ENCODE results near the gene RFK. TPM values are rescaled to one million over a fixed set of nuclear protein-coding genes. Genes with fewer than 3 reads are reported as not detected.

The RFK gene
- total and polyA plus RNA-seq, 3 experiments from 2014 or later, result 12.7 to 32.3 (median 13.8) TPM

GRCh38 chr9:76433406-76433805 is 39.2 kb upstream of the RFK start:
- Mint-ChIP-seq H3K36me3 (no peaks in the 10 kb centered on the region), H3K4me1 (no peaks in the 10 kb centered on the region), H3K27me3 (peaks cover 12 to 15% of the 10 kb centered on the region in 2 donors), H3K27ac (no peak overlapping the region), H3K9me3 (no peaks in the 10 kb centered on the region), H3K4me3 (no peak overlapping the region)
- Histone ChIP-seq H3K4me3 (ENCODE audit: low read length) (no peak overlapping the region), H3K4me1 (ENCODE audit: insufficient read depth, low read length) (no peaks in the 10 kb centered on the region), H3K9me3 (ENCODE audit: low read length) (no peaks in the 10 kb centered on the region), H3K27ac (ENCODE audit: low read depth, low read length) (no peak overlapping the region), H3K36me3 (ENCODE audit: insufficient read depth, low read length) (no peaks in the 10 kb centered on the region), H3K27me3 (ENCODE audit: insufficient read depth, low read length, poor library complexity, severe bottlenecking) (no peaks in the 10 kb centered on the region)
- ChIA-PET POLR2A (no interaction called here), CTCF (no interaction called here)
- no peak for DNase-seq

GRCh38 chr9:76431601-76432000 is 37.4 kb upstream of the RFK start:
- Mint-ChIP-seq H3K4me1 (no peaks in the 10 kb centered on the region), H3K4me3 (no peak overlapping the region), H3K27ac (no peak overlapping the region), H3K9me3 (no peaks in the 10 kb centered on the region), H3K36me3 (no peaks in the 10 kb centered on the region), H3K27me3 (peaks cover 8 to 15% of the 10 kb centered on the region in 2 donors)
- H3K4me1 ChIP-seq (ENCODE audit: insufficient read depth, low read length), result no peaks in the 10 kb centered on the region
- H3K4me3 ChIP-seq (ENCODE audit: low read length), result no peak overlapping the region
- DNase-seq, result no peak
- CTCF ChIA-PET, result no interaction called here
- no peaks in the 10 kb centered on the region for H3K27me3 ChIP-seq (ENCODE audit: insufficient read depth, low read length, poor library complexity, severe bottlenecking)
- H3K9me3 ChIP-seq (ENCODE audit: low read length), result no peaks in the 10 kb centered on the region
- no peaks in the 10 kb centered on the region for H3K36me3 ChIP-seq (ENCODE audit: insufficient read depth, low read length)
- POLR2A ChIA-PET, result no interaction called here
- H3K27ac ChIP-seq (ENCODE audit: low read depth, low read length), result no peak overlapping the region

GRCh38 chr9:76426807-76427419 is 32.7 kb upstream of the RFK start:
- DNase-seq, result no peak

GRCh38 chr9:76425677-76426453 is 31.6 kb upstream of the RFK start:
- Histone ChIP-seq H3K4me3 (ENCODE audit: low read length) (no peak overlapping the region), H3K4me1 (ENCODE audit: insufficient read depth, low read length) (no peaks in the 10 kb centered on the region), H3K36me3 (ENCODE audit: insufficient read depth, low read length) (no peaks in the 10 kb centered on the region), H3K9me3 (ENCODE audit: low read length) (no peaks in the 10 kb centered on the region), H3K27me3 (ENCODE audit: insufficient read depth, low read length, poor library complexity, severe bottlenecking) (no peaks in the 10 kb centered on the region), H3K27ac (ENCODE audit: low read depth, low read length) (no peak overlapping the region)
- H3K4me3 Mint-ChIP-seq, result no peak overlapping the region
- H3K36me3 Mint-ChIP-seq, result no peaks in the 10 kb centered on the region
- POLR2A ChIA-PET, result no interaction called here
- no peaks in the 10 kb centered on the region for H3K9me3 Mint-ChIP-seq
- H3K27ac Mint-ChIP-seq, result peak overlapping the region in 1 of 8 donors; percentile 85
- DNase-seq, result no peak
- peaks cover 1 to 13% (median 3%) of the 10 kb centered on the region in 3 donors for H3K4me1 Mint-ChIP-seq
- H3K27me3 Mint-ChIP-seq, result no peaks in the 10 kb centered on the region
- CTCF ChIA-PET, result no interaction called here

More at GRCh38 chr9:76426807-76427419, 32.7 kb upstream of the RFK start:
- Histone ChIP-seq H3K4me1 (ENCODE audit: insufficient read depth, low read length) (no peaks in the 10 kb centered on the region), H3K9me3 (ENCODE audit: low read length) (no peaks in the 10 kb centered on the region), H3K27ac (ENCODE audit: low read depth, low read length) (no peak overlapping the region), H3K4me3 (ENCODE audit: low read length) (no peak overlapping the region), H3K36me3 (ENCODE audit: insufficient read depth, low read length) (no peaks in the 10 kb centered on the region), H3K27me3 (ENCODE audit: insufficient read depth, low read length, poor library complexity, severe bottlenecking) (no peaks in the 10 kb centered on the region)
- POLR2A ChIA-PET, result no interaction called here
- Mint-ChIP-seq H3K27ac (no peak overlapping the region), H3K36me3 (no peaks in the 10 kb centered on the region), H3K9me3 (no peaks in the 10 kb centered on the region), H3K4me3 (no peak overlapping the region), H3K27me3 (no peaks in the 10 kb centered on the region), H3K4me1 (peaks cover 1 to 13% (median 3%) of the 10 kb centered on the region in 3 donors)
- CTCF ChIA-PET, result no interaction called here

- no peak overlapping the region for H3K4me3 ChIP-seq (ENCODE audit: low read length)
- H3K36me3 ChIP-seq (ENCODE audit: insufficient read depth, low read length), result no peaks in the 10 kb centered on the region
- no peak overlapping the region for H3K27ac ChIP-seq (ENCODE audit: low read depth, low read length)
- peak overlapping the region in 2 of 8 donors; percentile 11 to 29 for H3K27ac Mint-ChIP-seq
- H3K36me3 Mint-ChIP-seq, result no peaks in the 10 kb centered on the region
- H3K4me3 Mint-ChIP-seq, result no peak overlapping the region
- H3K27me3 ChIP-seq (ENCODE audit: insufficient read depth, low read length, poor library complexity, severe bottlenecking), result no peaks in the 10 kb centered on the region
- ChIA-PET POLR2A (no interaction called here), CTCF (interaction anchor here (1.2 kb wide), 1 partner anchor 35 kb away, joined by 3 read pairs; no protein-coding TSS in a partner anchor)
- peaks cover 0 to 3% of the 10 kb centered on the region in 2 donors for H3K27me3 Mint-ChIP-seq
- no peaks in the 10 kb centered on the region for H3K9me3 Mint-ChIP-seq
- no peak for DNase-seq
- peaks cover 1 to 13% (median 3%) of the 10 kb centered on the region in 3 donors for H3K4me1 Mint-ChIP-seq
- no peaks in the 10 kb centered on the region for H3K4me1 ChIP-seq (ENCODE audit: insufficient read depth, low read length)
- no peaks in the 10 kb centered on the region for H3K9me3 ChIP-seq (ENCODE audit: low read length)
Observed at GRCh38 chr9:76424491-76424890, 30.3 kb upstream of the RFK start.

GRCh38 chr9:76423216-76424177 is 29.3 kb upstream of the RFK start:
- CTCF ChIA-PET, result interaction anchor here (1.0 to 1.2 kb wide), 2 partner anchors 21 to 35 kb away, joined by 3 read pairs; no protein-coding TSS in a partner anchor
- no peaks in the 10 kb centered on the region for H3K36me3 Mint-ChIP-seq
- Histone ChIP-seq H3K36me3 (ENCODE audit: insufficient read depth, low read length) (no peaks in the 10 kb centered on the region), H3K4me3 (ENCODE audit: low read length) (no peak overlapping the region), H3K27me3 (ENCODE audit: insufficient read depth, low read length, poor library complexity, severe bottlenecking) (no peaks in the 10 kb centered on the region), H3K9me3 (ENCODE audit: low read length) (no peaks in the 10 kb centered on the region), H3K27ac (ENCODE audit: low read depth, low read length) (no peak overlapping the region), H3K4me1 (ENCODE audit: insufficient read depth, low read length) (no peaks in the 10 kb centered on the region)
- no peak for DNase-seq
- peaks cover 0 to 4% of the 10 kb centered on the region in 2 donors for H3K27me3 Mint-ChIP-seq
- peak overlapping the region in 2 of 8 donors; percentile 27 to 29 for H3K27ac Mint-ChIP-seq
- H3K4me1 Mint-ChIP-seq, result peaks cover 1 to 13% (median 3%) of the 10 kb centered on the region in 3 donors
- POLR2A ChIA-PET, result no interaction called here
- H3K4me3 Mint-ChIP-seq, result no peak overlapping the region
- no peaks in the 10 kb centered on the region for H3K9me3 Mint-ChIP-seq

GRCh38 chr9:76419782-76420380 is 25.7 kb upstream of the RFK start:
- H3K4me3 Mint-ChIP-seq, result no peak overlapping the region
- H3K27ac ChIP-seq (ENCODE audit: low read depth, low read length), result no peak overlapping the region
- no peak overlapping the region for H3K4me3 ChIP-seq (ENCODE audit: low read length)
- POLR2A ChIA-PET, result no interaction called here
- peaks cover 1 to 38% (median 10%) of the 10 kb centered on the region in 3 donors for H3K4me1 Mint-ChIP-seq
- H3K27me3 ChIP-seq (ENCODE audit: insufficient read depth, low read length, poor library complexity, severe bottlenecking), result no peaks in the 10 kb centered on the region
- no peak for DNase-seq
- peaks cover 2 to 4% of the 10 kb centered on the region in 2 donors for H3K27me3 Mint-ChIP-seq
- no peak overlapping the region for H3K27ac Mint-ChIP-seq
- H3K36me3 Mint-ChIP-seq, result peaks cover 0 to under 1% (median 0%) of the 10 kb centered on the region in 3 donors
- H3K36me3 ChIP-seq (ENCODE audit: insufficient read depth, low read length), result no peaks in the 10 kb centered on the region
- no peaks in the 10 kb centered on the region for H3K4me1 ChIP-seq (ENCODE audit: insufficient read depth, low read length)
- CTCF ChIA-PET, result interaction anchor here (0.6 to 1.5 kb wide), 5 partner anchors 9 to 239 kb away, joined by 3 to 7 read pairs (median 3); partner anchors contain the start of gene RFK
- H3K9me3 ChIP-seq (ENCODE audit: low read length), result no peaks in the 10 kb centered on the region
- peaks cover 0 to 1% (median 0%) of the 10 kb centered on the region in 5 donors for H3K9me3 Mint-ChIP-seq

Data from CD8-positive, alpha-beta memory T cell (primary cell).